DMS153 treated with DMSO at 0.1 percent for 48 hours (cell line): ENCODE measurements around the gene SLMAP.
"Not testable (repeated sequence)": the region's sequence is repeated elsewhere in the genome, so short reads cannot be mapped to it uniquely, and the experiment has no call there.

Source experiments
- DNase-seq: peaks from one replicate; lab custom pipeline; 2025; ENCODE audit not compliant: unreplicated experiment; lab: John Stamatoyannopoulos, UW

SLMAP gene

GRCh38 chr3:57876632-57877031 lies 120.5 kb downstream of the SLMAP start:
- no peak for DNase-seq

- no peak for DNase-seq
Measured at GRCh38 chr3:57877116-57877515, 121.0 kb downstream of the SLMAP start.

- DNase-seq, result not testable (repeated sequence)
Measured at GRCh38 chr3:57884436-57884835, 128.3 kb downstream of the SLMAP start.

- no peak for DNase-seq
Measured at GRCh38 chr3:57889807-57890206, 133.7 kb downstream of the SLMAP start.

- DNase-seq, result no peak
Measured at GRCh38 chr3:57890874-57891273, 134.8 kb downstream of the SLMAP start.

GRCh38 chr3:57892423-57892822 lies 136.3 kb downstream of the SLMAP start:
- no peak for DNase-seq

- DNase-seq, result no peak
Measured at GRCh38 chr3:57893156-57893555, 137.0 kb downstream of the SLMAP start.

GRCh38 chr3:57893668-57894067 lies 137.6 kb downstream of the SLMAP start:
- no peak for DNase-seq

- DNase-seq, result no peak
Measured at GRCh38 chr3:57896031-57896430, 139.9 kb downstream of the SLMAP start.

- no peak for DNase-seq
Measured at GRCh38 chr3:57896691-57897090, 140.6 kb downstream of the SLMAP start.

- no peak for DNase-seq
Measured at GRCh38 chr3:57900786-57901185, 144.7 kb downstream of the SLMAP start.

GRCh38 chr3:57903124-57903890 lies 147.2 kb downstream of the SLMAP start:
- DNase-seq, result no peak

- DNase-seq, result no peak
Measured at GRCh38 chr3:57910990-57911389, 154.9 kb downstream of the SLMAP start.

- DNase-seq, result no peak
Measured at GRCh38 chr3:57911593-57911992, 155.5 kb downstream of the SLMAP start.

GRCh38 chr3:57917601-57918000 lies 161.5 kb downstream of the SLMAP start:
- no peak for DNase-seq

- DNase-seq, result no peak
Measured at GRCh38 chr3:57918123-57918837, 162.2 kb downstream of the SLMAP start.

GRCh38 chr3:57919987-57920386 lies 163.9 kb downstream of the SLMAP start:
- DNase-seq, result no peak

GRCh38 chr3:57923101-57923500 lies 167.0 kb downstream of the SLMAP start:
- no peak for DNase-seq

GRCh38 chr3:57923752-57924151 lies 167.6 kb downstream of the SLMAP start:
- no peak for DNase-seq

- no peak for DNase-seq
Measured at GRCh38 chr3:57927166-57927565, 171.1 kb downstream of the SLMAP start.

GRCh38 chr3:57927916-57928315 lies 171.8 kb downstream of the SLMAP start:
- no peak for DNase-seq

GRCh38 chr3:57928511-57928910 lies 172.4 kb downstream of the SLMAP start:
- DNase-seq, result no peak

GRCh38 chr3:57929988-57930387 lies 173.9 kb downstream of the SLMAP start:
- DNase-seq, result no peak
